HPDE6-E6E7 (cell line): ENCODE data around the gene ARAP3.
"Not testable (repeated sequence)": the region's sequence is repeated elsewhere in the genome, so short reads cannot be mapped to it uniquely, and the experiment has no call there.

Experiments used
- DNase-seq: peaks from one replicate; pipeline ENCODE4 v3.0.0; 2011; ENCODE audit warnings: missing footprints; ENCODE audit errors: extremely low spot score

Gene ARAP3

GRCh38 chr5:141617682-141618029 lies 64.4 kb downstream of the ARAP3 start:
- no peak for DNase-seq

GRCh38 chr5:141617128-141617527 lies 64.9 kb downstream of the ARAP3 start:
- no peak for DNase-seq

- no peak for DNase-seq
Observed at GRCh38 chr5:141615991-141616720, 65.9 kb downstream of the ARAP3 start.

GRCh38 chr5:141613344-141613743 lies 68.7 kb downstream of the ARAP3 start:
- no peak for DNase-seq

- no peak for DNase-seq
Observed at GRCh38 chr5:141611289-141611688, 70.7 kb downstream of the ARAP3 start.

GRCh38 chr5:141609921-141610320 lies 72.1 kb downstream of the ARAP3 start:
- DNase-seq, result not testable (repeated sequence)

GRCh38 chr5:141609044-141609443 lies 73.0 kb downstream of the ARAP3 start:
- DNase-seq, result no peak

GRCh38 chr5:141608557-141608956 lies 73.5 kb downstream of the ARAP3 start:
- DNase-seq, result no peak

GRCh38 chr5:141608046-141608445 lies 74.0 kb downstream of the ARAP3 start:
- DNase-seq, result no peak

GRCh38 chr5:141605523-141606277 lies 76.3 kb downstream of the ARAP3 start:
- no peak for DNase-seq

- DNase-seq, result peak; percentile 90
Observed at GRCh38 chr5:141603923-141604717, 77.9 kb downstream of the ARAP3 start.
